C4-2B (cell line): ENCODE results near the gene LKAAEAR1.

ENCODE experiments used
- ZFX ChIP-seq: fragments of 450-650 bp; IDR thresholded peaks from 2 replicates; pipeline ENCODE4 v1.6.1; 2017
- TF ChIP-seq, protein P1 (sequence below): fragments of 450-650 bp; conservative IDR thresholded peaks from 2 replicates; pipeline ENCODE4 v1.5.1; 2017; ENCODE audit warnings: mild to moderate bottlenecking

DNA sequence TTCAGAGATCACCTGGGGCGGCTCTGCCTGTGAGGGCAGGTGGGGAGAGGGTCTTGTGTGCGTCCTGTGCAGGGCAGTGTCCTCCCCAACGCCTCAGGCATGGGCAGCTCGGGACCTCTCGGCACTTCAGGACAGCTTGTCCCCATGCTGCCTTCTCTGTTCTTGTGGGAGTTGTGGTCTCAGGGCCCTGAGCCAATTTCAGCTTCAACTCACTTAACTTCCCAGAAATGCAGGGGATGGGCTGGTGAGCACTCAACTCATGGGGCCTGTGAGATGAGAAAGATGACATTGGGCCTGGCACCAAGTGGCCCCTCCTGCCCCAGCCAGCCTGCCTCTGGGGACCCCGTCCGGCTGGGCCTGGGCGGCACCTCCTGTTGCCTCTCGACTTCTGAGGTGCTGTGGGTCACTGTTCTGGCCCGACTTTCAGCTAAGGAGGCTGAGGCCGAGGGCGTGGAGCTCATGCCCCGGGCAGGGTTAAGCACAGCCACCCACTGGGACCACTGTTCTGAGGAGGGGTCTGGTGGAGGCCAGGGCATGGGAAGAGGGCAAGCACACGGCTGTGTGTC, 11.6 kb downstream of the LKAAEAR1 start:
- TF ChIP-seq, protein P1, sequence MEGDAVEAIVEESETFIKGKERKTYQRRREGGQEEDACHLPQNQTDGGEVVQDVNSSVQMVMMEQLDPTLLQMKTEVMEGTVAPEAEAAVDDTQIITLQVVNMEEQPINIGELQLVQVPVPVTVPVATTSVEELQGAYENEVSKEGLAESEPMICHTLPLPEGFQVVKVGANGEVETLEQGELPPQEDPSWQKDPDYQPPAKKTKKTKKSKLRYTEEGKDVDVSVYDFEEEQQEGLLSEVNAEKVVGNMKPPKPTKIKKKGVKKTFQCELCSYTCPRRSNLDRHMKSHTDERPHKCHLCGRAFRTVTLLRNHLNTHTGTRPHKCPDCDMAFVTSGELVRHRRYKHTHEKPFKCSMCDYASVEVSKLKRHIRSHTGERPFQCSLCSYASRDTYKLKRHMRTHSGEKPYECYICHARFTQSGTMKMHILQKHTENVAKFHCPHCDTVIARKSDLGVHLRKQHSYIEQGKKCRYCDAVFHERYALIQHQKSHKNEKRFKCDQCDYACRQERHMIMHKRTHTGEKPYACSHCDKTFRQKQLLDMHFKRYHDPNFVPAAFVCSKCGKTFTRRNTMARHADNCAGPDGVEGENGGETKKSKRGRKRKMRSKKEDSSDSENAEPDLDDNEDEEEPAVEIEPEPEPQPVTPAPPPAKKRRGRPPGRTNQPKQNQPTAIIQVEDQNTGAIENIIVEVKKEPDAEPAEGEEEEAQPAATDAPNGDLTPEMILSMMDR: no peak
- TF ChIP-seq ZFX: no peak
